GM23338 (cell line): ENCODE data around the gene CFTR. TPM values are rescaled to one million over a fixed set of nuclear protein-coding genes. Genes with fewer than 3 reads are reported as not detected.

ENCODE experiments used
- ATAC-seq: fragments of 200-7000 bp; cut with Tn5 transposase; 3 replicates; pipeline ENCODE4 v1.9.1; 2020
- DNase-seq: peaks from one replicate; pipeline ENCODE4 v3.0.0-alpha.2; 2015; ENCODE audit warnings: low spot score
- H2AFZ ChIP-seq: fragments of 200-600 bp; sonication (generic); 2 replicates; pipeline ENCODE4 v1.8.0; 2016; ENCODE audit warnings: antibody characterized with exemption, mild to moderate bottlenecking, moderate library complexity
- H3F3A ChIP-seq: fragments of 200-600 bp; sonication (generic); replicated peaks from 2 replicates; pipeline ENCODE4 v1.8.0; 2017; ENCODE audit warnings: antibody characterized with exemption, mixed run types, low read depth
- H3K27ac ChIP-seq: fragments of 200-600 bp; sonication (generic); 2 replicates; pipeline ENCODE4 v1.6.1; 2016; ENCODE audit warnings: low read depth
- H3K27me3 ChIP-seq: fragments of 200-600 bp; sonication (generic); 2 replicates; pipeline ENCODE4 v1.8.0; 2016; ENCODE audit warnings: mild to moderate bottlenecking, mixed run types, moderate library complexity; ENCODE audit not compliant: insufficient read depth
- H3K36me3 ChIP-seq: fragments of 200-600 bp; sonication (generic); 2 replicates; pipeline ENCODE4 v1.8.0; 2016; ENCODE audit warnings: mild to moderate bottlenecking; ENCODE audit not compliant: insufficient read depth
- H3K4me1 ChIP-seq: fragments of 200-600 bp; sonication (generic); 2 replicates; pipeline ENCODE4 v1.8.0; 2016; ENCODE audit warnings: mild to moderate bottlenecking, moderate library complexity; ENCODE audit not compliant: insufficient read depth
- H3K4me2 ChIP-seq: fragments of 200-600 bp; sonication (generic); 2 replicates; pipeline ENCODE4 v1.7.1; 2017; ENCODE audit warnings: mixed run types
- H3K4me3 ChIP-seq: fragments of 200-600 bp; sonication (generic); 2 replicates; pipeline ENCODE4 v1.6.1; 2016; ENCODE audit warnings: mixed run types
- H3K79me2 ChIP-seq: fragments of 200-600 bp; sonication (generic); replicated peaks from 2 replicates; pipeline ENCODE4 v1.8.0; 2017; ENCODE audit warnings: mild to moderate bottlenecking; ENCODE audit not compliant: insufficient read depth
- H3K9me2 ChIP-seq: fragments of 200-600 bp; sonication (generic); 2 replicates; pipeline ENCODE4 v1.8.0; 2017; ENCODE audit not compliant: insufficient read depth
- H4K20me1 ChIP-seq: fragments of 200-600 bp; sonication (generic); replicated peaks from 2 replicates; pipeline ENCODE4 v1.8.0; 2017; ENCODE audit warnings: mild to moderate bottlenecking; ENCODE audit not compliant: insufficient read depth
- H3K27ac Mint-ChIP-seq: 2 replicates; pipeline ENCODE4 v1.8.0; 2020; ENCODE audit warnings: inconsistent platforms, mild to moderate bottlenecking, moderate library complexity, mixed read lengths
- H3K27me3 Mint-ChIP-seq: 3 replicates; pipeline ENCODE4 v1.8.0; 2022; ENCODE audit warnings: low read depth, mild to moderate bottlenecking, moderate library complexity, mixed read lengths, inconsistent platforms; ENCODE audit not compliant: insufficient read depth, poor library complexity
- H3K36me3 Mint-ChIP-seq: 3 replicates; pipeline ENCODE4 v1.8.0; 2021; ENCODE audit warnings: low read depth, mild to moderate bottlenecking, inconsistent platforms, moderate library complexity, mixed read lengths
- H3K4me1 Mint-ChIP-seq: 3 replicates; pipeline ENCODE4 v1.8.0; 2020; ENCODE audit warnings: mild to moderate bottlenecking, inconsistent platforms, mixed read lengths
- H3K4me3 Mint-ChIP-seq: 3 replicates; pipeline ENCODE4 v1.8.0; 2021; ENCODE audit warnings: moderate library complexity, mild to moderate bottlenecking, inconsistent platforms, mixed read lengths
- H3K9me3 Mint-ChIP-seq: 3 replicates; pipeline ENCODE4 v1.8.0; 2020; ENCODE audit warnings: moderate library complexity, mild to moderate bottlenecking, inconsistent platforms, mixed read lengths
- CTCF ChIP-seq, 2 experiments: fragments of 200-600 bp in 1 of 2; sonication (generic) in 1 of 2; conservative IDR thresholded peaks; 2 replicates each; pipeline versions ENCODE4 v1.5.1 to v1.6.1; 2016 to 2017; ENCODE audit warnings: antibody characterized with exemption in 2 of 2, low read depth in 2 of 2, mild to moderate bottlenecking in 2 of 2, moderate library complexity in 1 of 2
- EZH2 ChIP-seq: fragments of 200-600 bp; sonication (generic); IDR thresholded peaks from one replicate; pipeline ENCODE4 v1.8.0; 2017; ENCODE audit warnings: antibody characterized with exemption, mild to moderate bottlenecking, low read depth; ENCODE audit not compliant: unreplicated experiment
- NANOG ChIP-seq: IDR thresholded peaks from 2 replicates; pipeline ENCODE4 v1.6.1; 2016; ENCODE audit warnings: antibody characterized with exemption, borderline replicate concordance
- ZNF114 ChIP-seq: fragments of 250-450 bp; sonication (Bioruptor Pico); IDR thresholded peaks from 2 replicates; pipeline ENCODE4 v1.5.0; 2020; ENCODE audit warnings: mild to moderate bottlenecking, moderate library complexity
- polyA plus RNA-seq: library from polyadenylated mRNA; unstranded; fragments of >200 nt; fragmentation: Nextera tagmentation; extraction: Ambion mirVana; gene quantifications from 2 replicates; pipeline ENCODE4 v1.2.1, GENCODE V29; 2016
- total RNA-seq: library from RNA; depleted of rRNA; stranded (reverse); fragments of >200 nt; shearing (Covaris generic); gene quantifications from 2 replicates; pipeline ENCODE4 v1.2.3, GENCODE V29; 2014
- TF ChIP-seq, protein P1 (sequence below): IDR thresholded peaks from 2 replicates; pipeline ENCODE4 v1.6.1; 2016; ENCODE audit warnings: antibody characterized with exemption
- TF ChIP-seq, protein P2 (sequence below): fragments of 250-450 bp; sonication (Bioruptor Pico); IDR thresholded peaks from 2 replicates; pipeline ENCODE4 v1.5.0; 2020; ENCODE audit warnings: mild to moderate bottlenecking, moderate library complexity

The CFTR gene
- total and polyA plus RNA-seq, 2 experiments from 2014 or later: 0.45 to 1.2 TPM

GRCh38 chr7:117606132-117606531 is 126.3 kb downstream of the CFTR start (continued):
- TF ChIP-seq, protein P1, sequence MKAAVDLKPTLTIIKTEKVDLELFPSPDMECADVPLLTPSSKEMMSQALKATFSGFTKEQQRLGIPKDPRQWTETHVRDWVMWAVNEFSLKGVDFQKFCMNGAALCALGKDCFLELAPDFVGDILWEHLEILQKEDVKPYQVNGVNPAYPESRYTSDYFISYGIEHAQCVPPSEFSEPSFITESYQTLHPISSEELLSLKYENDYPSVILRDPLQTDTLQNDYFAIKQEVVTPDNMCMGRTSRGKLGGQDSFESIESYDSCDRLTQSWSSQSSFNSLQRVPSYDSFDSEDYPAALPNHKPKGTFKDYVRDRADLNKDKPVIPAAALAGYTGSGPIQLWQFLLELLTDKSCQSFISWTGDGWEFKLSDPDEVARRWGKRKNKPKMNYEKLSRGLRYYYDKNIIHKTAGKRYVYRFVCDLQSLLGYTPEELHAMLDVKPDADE: no peak
- no peak for TF ChIP-seq ZNF114

DNA sequence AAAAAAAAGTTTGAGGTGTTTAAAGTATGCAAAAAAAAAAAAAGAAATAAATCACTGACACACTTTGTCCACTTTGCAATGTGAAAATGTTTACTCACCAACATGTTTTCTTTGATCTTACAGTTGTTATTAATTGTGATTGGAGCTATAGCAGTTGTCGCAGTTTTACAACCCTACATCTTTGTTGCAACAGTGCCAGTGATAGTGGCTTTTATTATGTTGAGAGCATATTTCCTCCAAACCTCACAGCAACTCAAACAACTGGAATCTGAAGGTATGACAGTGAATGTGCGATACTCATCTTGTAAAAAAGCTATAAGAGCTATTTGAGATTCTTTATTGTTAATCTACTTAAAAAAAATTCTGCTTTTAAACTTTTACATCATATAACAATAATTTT is 130.6 kb downstream of the CFTR start:
- Mint-ChIP-seq H3K27ac (no peak overlapping the region), H3K4me3 (no peak overlapping the region), H3K9me3 (no peaks in the 10 kb centered on the region), H3K27me3 (no peaks in the 10 kb centered on the region), H3K36me3 (no peaks in the 10 kb centered on the region), H3K4me1 (no peaks in the 10 kb centered on the region; the same call in 2 of the 3 replicates)
- Histone ChIP-seq H2AFZ (no peak overlapping the region), H3K79me2 (no peaks in the 10 kb centered on the region), H3K9me2 (no peaks in the 10 kb centered on the region), H3K27ac (no peak overlapping the region), H3F3A (no peaks in the 10 kb centered on the region), H3K4me1 (no peaks in the 10 kb centered on the region), H4K20me1 (no peaks in the 10 kb centered on the region), H3K4me3 (no peak overlapping the region), H3K27me3 (no peaks in the 10 kb centered on the region), H3K36me3 (no peaks in the 10 kb centered on the region), H3K4me2 (no peak overlapping the region)
- DNase-seq (no peak), ATAC-seq (no peak)
- TF ChIP-seq CTCF (conservative IDR thresholded peaks at IDR 0.05; ENCODE audit: low read depth in 2 of 2) (no peak), NANOG (no peak), ZNF114 (no peak), EZH2 (no peak)
- TF ChIP-seq, protein P1: no peak

GRCh38 chr7:117612637-117613036 is 132.8 kb downstream of the CFTR start:
- Histone ChIP-seq H2AFZ (peak overlapping the region; percentile 39), H3F3A (no peaks in the 10 kb centered on the region), H3K27ac (no peak overlapping the region), H3K4me1 (no peaks in the 10 kb centered on the region), H3K4me2 (no peak overlapping the region), H3K4me3 (no peak overlapping the region), H3K36me3 (no peaks in the 10 kb centered on the region), H3K9me2 (no peaks in the 10 kb centered on the region), H3K79me2 (no peaks in the 10 kb centered on the region), H3K27me3 (no peaks in the 10 kb centered on the region), H4K20me1 (no peaks in the 10 kb centered on the region)
- no peak overlapping the region for H3K4me3 Mint-ChIP-seq
- H3K4me1 Mint-ChIP-seq: no peaks in the 10 kb centered on the region; the same call in 2 of the 3 replicates
- no peak overlapping the region for H3K27ac Mint-ChIP-seq
- H3K27me3 Mint-ChIP-seq: no peaks in the 10 kb centered on the region
- no peaks in the 10 kb centered on the region for H3K9me3 Mint-ChIP-seq
- DNase-seq (peak; percentile 8), ATAC-seq (no peak)
- H3K36me3 Mint-ChIP-seq: no peaks in the 10 kb centered on the region
- TF ChIP-seq, protein P2, sequence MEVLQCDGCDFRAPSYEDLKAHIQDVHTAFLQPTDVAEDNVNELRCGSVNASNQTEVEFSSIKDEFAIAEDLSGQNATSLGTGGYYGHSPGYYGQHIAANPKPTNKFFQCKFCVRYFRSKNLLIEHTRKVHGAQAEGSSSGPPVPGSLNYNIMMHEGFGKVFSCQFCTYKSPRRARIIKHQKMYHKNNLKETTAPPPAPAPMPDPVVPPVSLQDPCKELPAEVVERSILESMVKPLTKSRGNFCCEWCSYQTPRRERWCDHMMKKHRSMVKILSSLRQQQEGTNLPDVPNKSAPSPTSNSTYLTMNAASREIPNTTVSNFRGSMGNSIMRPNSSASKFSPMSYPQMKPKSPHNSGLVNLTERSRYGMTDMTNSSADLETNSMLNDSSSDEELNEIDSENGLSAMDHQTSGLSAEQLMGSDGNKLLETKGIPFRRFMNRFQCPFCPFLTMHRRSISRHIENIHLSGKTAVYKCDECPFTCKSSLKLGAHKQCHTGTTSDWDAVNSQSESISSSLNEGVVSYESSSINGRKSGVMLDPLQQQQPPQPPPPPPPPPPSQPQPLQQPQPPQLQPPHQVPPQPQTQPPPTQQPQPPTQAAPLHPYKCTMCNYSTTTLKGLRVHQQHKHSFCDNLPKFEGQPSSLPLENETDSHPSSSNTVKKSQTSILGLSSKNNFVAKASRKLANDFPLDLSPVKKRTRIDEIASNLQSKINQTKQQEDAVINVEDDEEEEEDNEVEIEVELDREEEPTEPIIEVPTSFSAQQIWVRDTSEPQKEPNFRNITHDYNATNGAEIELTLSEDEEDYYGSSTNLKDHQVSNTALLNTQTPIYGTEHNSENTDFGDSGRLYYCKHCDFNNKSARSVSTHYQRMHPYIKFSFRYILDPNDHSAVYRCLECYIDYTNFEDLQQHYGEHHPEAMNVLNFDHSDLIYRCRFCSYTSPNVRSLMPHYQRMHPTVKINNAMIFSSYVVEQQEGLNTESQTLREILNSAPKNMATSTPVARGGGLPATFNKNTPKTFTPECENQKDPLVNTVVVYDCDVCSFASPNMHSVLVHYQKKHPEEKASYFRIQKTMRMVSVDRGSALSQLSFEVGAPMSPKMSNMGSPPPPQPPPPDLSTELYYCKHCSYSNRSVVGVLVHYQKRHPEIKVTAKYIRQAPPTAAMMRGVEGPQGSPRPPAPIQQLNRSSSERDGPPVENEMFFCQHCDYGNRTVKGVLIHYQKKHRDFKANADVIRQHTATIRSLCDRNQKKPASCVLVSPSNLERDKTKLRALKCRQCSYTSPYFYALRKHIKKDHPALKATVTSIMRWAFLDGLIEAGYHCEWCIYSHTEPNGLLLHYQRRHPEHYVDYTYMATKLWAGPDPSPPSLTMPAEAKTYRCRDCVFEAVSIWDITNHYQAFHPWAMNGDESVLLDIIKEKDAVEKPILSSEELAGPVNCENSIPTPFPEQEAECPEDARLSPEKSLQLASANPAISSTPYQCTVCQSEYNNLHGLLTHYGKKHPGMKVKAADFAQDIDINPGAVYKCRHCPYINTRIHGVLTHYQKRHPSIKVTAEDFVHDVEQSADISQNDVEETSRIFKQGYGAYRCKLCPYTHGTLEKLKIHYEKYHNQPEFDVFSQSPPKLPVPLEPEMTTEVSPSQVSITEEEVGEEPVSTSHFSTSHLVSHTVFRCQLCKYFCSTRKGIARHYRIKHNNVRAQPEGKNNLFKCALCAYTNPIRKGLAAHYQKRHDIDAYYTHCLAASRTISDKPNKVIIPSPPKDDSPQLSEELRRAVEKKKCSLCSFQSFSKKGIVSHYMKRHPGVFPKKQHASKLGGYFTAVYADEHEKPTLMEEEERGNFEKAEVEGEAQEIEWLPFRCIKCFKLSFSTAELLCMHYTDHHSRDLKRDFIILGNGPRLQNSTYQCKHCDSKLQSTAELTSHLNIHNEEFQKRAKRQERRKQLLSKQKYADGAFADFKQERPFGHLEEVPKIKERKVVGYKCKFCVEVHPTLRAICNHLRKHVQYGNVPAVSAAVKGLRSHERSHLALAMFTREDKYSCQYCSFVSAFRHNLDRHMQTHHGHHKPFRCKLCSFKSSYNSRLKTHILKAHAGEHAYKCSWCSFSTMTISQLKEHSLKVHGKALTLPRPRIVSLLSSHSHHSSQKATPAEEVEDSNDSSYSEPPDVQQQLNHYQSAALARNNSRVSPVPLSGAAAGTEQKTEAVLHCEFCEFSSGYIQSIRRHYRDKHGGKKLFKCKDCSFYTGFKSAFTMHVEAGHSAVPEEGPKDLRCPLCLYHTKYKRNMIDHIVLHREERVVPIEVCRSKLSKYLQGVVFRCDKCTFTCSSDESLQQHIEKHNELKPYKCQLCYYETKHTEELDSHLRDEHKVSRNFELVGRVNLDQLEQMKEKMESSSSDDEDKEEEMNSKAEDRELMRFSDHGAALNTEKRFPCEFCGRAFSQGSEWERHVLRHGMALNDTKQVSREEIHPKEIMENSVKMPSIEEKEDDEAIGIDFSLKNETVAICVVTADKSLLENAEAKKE (CRISPR knock-in tag): no peak
- TF ChIP-seq NANOG: no peak
